ENCODE measurements around the gene CDKAL1.

DNA sequence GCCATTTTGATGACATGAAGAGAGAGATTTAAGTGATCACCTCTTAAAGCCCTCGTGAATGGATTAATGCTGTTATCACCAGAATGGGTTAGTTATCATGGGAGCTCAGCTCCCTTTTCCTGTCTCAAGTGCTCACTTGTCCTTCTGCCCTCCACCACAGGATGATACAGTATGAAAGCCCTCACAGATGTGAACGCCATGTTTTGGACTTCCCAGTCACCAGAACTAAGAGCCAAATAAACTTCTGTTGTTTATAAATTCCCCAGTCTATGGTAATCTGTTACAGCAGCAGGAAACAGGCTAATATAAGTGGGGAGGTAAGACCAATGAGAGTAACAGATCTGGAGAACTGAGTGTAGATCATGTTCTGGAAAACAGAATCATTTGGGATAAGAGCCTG is 493.2 kb downstream of the CDKAL1 start:
- TF ChIP-seq, protein P1, sequence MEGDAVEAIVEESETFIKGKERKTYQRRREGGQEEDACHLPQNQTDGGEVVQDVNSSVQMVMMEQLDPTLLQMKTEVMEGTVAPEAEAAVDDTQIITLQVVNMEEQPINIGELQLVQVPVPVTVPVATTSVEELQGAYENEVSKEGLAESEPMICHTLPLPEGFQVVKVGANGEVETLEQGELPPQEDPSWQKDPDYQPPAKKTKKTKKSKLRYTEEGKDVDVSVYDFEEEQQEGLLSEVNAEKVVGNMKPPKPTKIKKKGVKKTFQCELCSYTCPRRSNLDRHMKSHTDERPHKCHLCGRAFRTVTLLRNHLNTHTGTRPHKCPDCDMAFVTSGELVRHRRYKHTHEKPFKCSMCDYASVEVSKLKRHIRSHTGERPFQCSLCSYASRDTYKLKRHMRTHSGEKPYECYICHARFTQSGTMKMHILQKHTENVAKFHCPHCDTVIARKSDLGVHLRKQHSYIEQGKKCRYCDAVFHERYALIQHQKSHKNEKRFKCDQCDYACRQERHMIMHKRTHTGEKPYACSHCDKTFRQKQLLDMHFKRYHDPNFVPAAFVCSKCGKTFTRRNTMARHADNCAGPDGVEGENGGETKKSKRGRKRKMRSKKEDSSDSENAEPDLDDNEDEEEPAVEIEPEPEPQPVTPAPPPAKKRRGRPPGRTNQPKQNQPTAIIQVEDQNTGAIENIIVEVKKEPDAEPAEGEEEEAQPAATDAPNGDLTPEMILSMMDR (IDR thresholded peaks at IDR 0.05; ENCODE audit: low read length): no peak
- TF ChIP-seq EZH2phosphoT487 (IDR thresholded peaks at IDR 0.05; ENCODE audit: low read length) (no peak), EZH2 (optimal IDR thresholded peaks at IDR 0.05; ENCODE audit: low read depth, low read length) (no peak)
